HepG2 (cell line): ENCODE measurements around the gene HINT2. TPM values are rescaled to one million over a fixed set of nuclear protein-coding genes. Genes with fewer than 3 reads are reported as not detected.

Source experiments
- IRF2 ChIP-seq: IDR thresholded peaks from 2 replicates; pipeline ENCODE4 v1.6.1; 2018; ENCODE audit warnings: missing genetic modification reagents, missing compliant biosample characterization
- KLF9 ChIP-seq: IDR thresholded peaks from 2 replicates; pipeline ENCODE4 v1.6.1; 2016; ENCODE audit warnings: low read depth
- MTA3 ChIP-seq: sonication (generic); formaldehyde crosslinking; IDR thresholded peaks from 2 replicates; pipeline ENCODE4 v1.4.0; 2020; ENCODE audit warnings: missing genetic modification reagents
- NCOR1 ChIP-seq: fragments of 200-600 bp; sonication (generic); IDR thresholded peaks from 2 replicates; pipeline ENCODE4 v1.7.0; 2017; ENCODE audit warnings: antibody characterized with exemption, low read length, borderline replicate concordance
- PHF5A ChIP-seq: IDR thresholded peaks from one replicate; pipeline ENCODE4 v1.6.1; 2018; ENCODE audit warnings: low read depth, missing genetic modification reagents; ENCODE audit not compliant: unreplicated experiment
- SMAD1 ChIP-seq: sonication (generic); formaldehyde crosslinking; IDR thresholded peaks from 2 replicates; pipeline ENCODE4 v1.4.0; 2020; ENCODE audit warnings: missing genetic modification reagents, low read depth, mild to moderate bottlenecking, borderline replicate concordance
- TBP ChIP-seq: sonication (generic); formaldehyde crosslinking; IDR thresholded peaks from 2 replicates; pipeline ENCODE4 v1.5.0; 2020; ENCODE audit warnings: missing genetic modification reagents
- THAP11 ChIP-seq: IDR thresholded peaks from 2 replicates; pipeline ENCODE4 v1.6.1; 2016; ENCODE audit warnings: missing biosample characterization, missing genetic modification reagents
- ZBTB10 ChIP-seq: sonication (generic); formaldehyde crosslinking; IDR thresholded peaks from 2 replicates; pipeline ENCODE4 v1.4.0; 2020; ENCODE audit warnings: missing genetic modification reagents, borderline replicate concordance
- ZBTB42 ChIP-seq: sonication (generic); formaldehyde crosslinking; IDR thresholded peaks from 2 replicates; pipeline ENCODE4 v1.5.0; 2020; ENCODE audit warnings: mild to moderate bottlenecking, missing genetic modification reagents
- ZGPAT ChIP-seq: IDR thresholded peaks from 2 replicates; pipeline ENCODE4 v1.6.1; 2016; ENCODE audit warnings: mild to moderate bottlenecking
- ZNF124 ChIP-seq: sonication (generic); formaldehyde crosslinking; IDR thresholded peaks from 2 replicates; pipeline ENCODE4 v1.4.0; 2020; ENCODE audit warnings: missing genetic modification reagents
- ZNF136 ChIP-seq: sonication (generic); formaldehyde crosslinking; IDR thresholded peaks from 2 replicates; pipeline ENCODE4 v1.8.1; 2022; ENCODE audit warnings: low read depth, mild to moderate bottlenecking, moderate library complexity, missing genetic modification reagents
- ZNF24 ChIP-seq: fragments of 450-650 bp; IDR thresholded peaks from 2 replicates; pipeline ENCODE4 v1.6.1; 2017; ENCODE audit warnings: antibody characterized with exemption, mild to moderate bottlenecking
- ZNF251 ChIP-seq: sonication (generic); formaldehyde crosslinking; IDR thresholded peaks from 2 replicates; pipeline ENCODE4 v1.9.0; 2021; ENCODE audit warnings: mild to moderate bottlenecking, missing genetic modification reagents
- ZNF276 ChIP-seq: sonication (generic); formaldehyde crosslinking; IDR thresholded peaks from 2 replicates; pipeline ENCODE4 v1.4.0; 2020; ENCODE audit warnings: mild to moderate bottlenecking, low read depth, missing genetic modification reagents
- ZNF350 ChIP-seq: sonication (generic); formaldehyde crosslinking; IDR thresholded peaks from 2 replicates; pipeline ENCODE4 v1.4.0; 2020; ENCODE audit warnings: mild to moderate bottlenecking, low read depth, missing genetic modification reagents, borderline replicate concordance
- ZNF354B ChIP-seq: sonication (generic); formaldehyde crosslinking; IDR thresholded peaks from 2 replicates; pipeline ENCODE4 v1.8.0; 2022; ENCODE audit warnings: mild to moderate bottlenecking, missing genetic modification reagents
- ZNF44 ChIP-seq: sonication (generic); formaldehyde crosslinking; IDR thresholded peaks from 2 replicates; pipeline ENCODE4 v1.5.1; 2020; ENCODE audit warnings: mild to moderate bottlenecking, missing genetic modification reagents
- ZNF513 ChIP-seq: sonication (generic); formaldehyde crosslinking; conservative IDR thresholded peaks from 2 replicates; pipeline ENCODE4 v1.5.0; 2020; ENCODE audit warnings: missing genetic modification reagents
- ZNF558 ChIP-seq: sonication (generic); formaldehyde crosslinking; IDR thresholded peaks from 2 replicates; pipeline ENCODE4 v1.9.0; 2022; ENCODE audit warnings: mild to moderate bottlenecking, missing genetic modification reagents, borderline replicate concordance
- ZNF709 ChIP-seq: sonication (generic); formaldehyde crosslinking; IDR thresholded peaks from 2 replicates; pipeline ENCODE4 v1.5.0; 2020; ENCODE audit warnings: mild to moderate bottlenecking, missing genetic modification reagents
- ZNF720 ChIP-seq: sonication (generic); formaldehyde crosslinking; IDR thresholded peaks from 2 replicates; pipeline ENCODE4 v1.4.0; 2020; ENCODE audit warnings: missing genetic modification reagents
- ZNF773 ChIP-seq: sonication (generic); formaldehyde crosslinking; IDR thresholded peaks from 2 replicates; pipeline ENCODE4 v1.4.0; 2020; ENCODE audit warnings: missing genetic modification reagents, borderline replicate concordance
- ZSCAN9 ChIP-seq: IDR thresholded peaks from 2 replicates; pipeline ENCODE4 v1.6.1; 2016; ENCODE audit warnings: borderline replicate concordance
- polyA plus RNA-seq, 8 experiments: library from polyadenylated mRNA; depleted of rRNA in 3 of 8; stranded (reverse) in 7 of 8; unstranded in 1 of 8; fragments of >200 nt; fragmentation: Illumina TruSeq in 4 of 8; extraction: Trizol in 4 of 8; gene quantifications; 2 replicates each; pipeline versions ENCODE4 v1.2.1 to v1.2.3, GENCODE V29; 2011 to 2016; ENCODE audit warnings: low read depth in 4 of 8, missing spikeins in 1 of 8, mixed read lengths in 1 of 8; ENCODE audit not compliant: insufficient read depth in 1 of 8
- total RNA-seq, 5 experiments: library from RNA; depleted of rRNA; stranded (reverse); fragments of >200 nt; fragmentation: Illumina TruSeq; extraction: Trizol; gene quantifications; 2 replicates each; pipeline ENCODE4 v1.2.3, GENCODE V29; 2016; ENCODE audit warnings: low read depth in 1 of 5

Gene HINT2
- total and polyA plus RNA-seq, 2 of the 13 experiments (the other 11 are each of a cell fraction or from before 2014, with no cell fraction given) = 37.9 to 56.2 TPM

GRCh38 chr9:35812025-35812602, 2.7 kb downstream of the HINT2 start, which contains the start of gene SPAG8 (continued):
- TF ChIP-seq ZNF24 = no peak
- TF ChIP-seq IRF2 (CRISPR knock-in tag) = peak; percentile 87
- TF ChIP-seq TBP (CRISPR knock-in tag) = no peak
- no peak for TF ChIP-seq ZNF124 (CRISPR knock-in tag)
- TF ChIP-seq ZBTB10 (CRISPR knock-in tag) = no peak
- TF ChIP-seq ZNF44 (CRISPR knock-in tag) = no peak
- no peak for TF ChIP-seq ZNF136
- no peak for TF ChIP-seq ZNF276 (CRISPR knock-in tag)
- no peak for TF ChIP-seq ZNF720
- no peak for TF ChIP-seq NCOR1
- TF ChIP-seq ZNF773 (CRISPR knock-in tag) = no peak
- 0 out of 2 replicates have a peak, but pooled peaks have one; percentile 26 for TF ChIP-seq ZSCAN9 (CRISPR knock-in tag)
- TF ChIP-seq THAP11 = peak; percentile 92
- TF ChIP-seq ZNF350 (CRISPR knock-in tag) = peak; percentile 46; the same call in 1 of the 2 replicates
- no peak for TF ChIP-seq PHF5A (CRISPR knock-in tag)
- no peak for TF ChIP-seq ZNF709 (CRISPR knock-in tag)
- no peak for TF ChIP-seq SMAD1 (CRISPR knock-in tag)
- TF ChIP-seq ZNF558 = peak; percentile 71; the same call in 1 of the 2 replicates
- TF ChIP-seq ZNF354B = no peak
- TF ChIP-seq ZNF513 = no peak
- no peak for TF ChIP-seq KLF9
- no peak for TF ChIP-seq MTA3
- 0 out of 2 replicates have a peak, but pooled peaks have one; percentile 29 for TF ChIP-seq ZNF251 (CRISPR knock-in tag)
- TF ChIP-seq ZGPAT (CRISPR knock-in tag) = peak; percentile 72
- TF ChIP-seq ZBTB42 = no peak
